ENCODE data around the gene APOBEC4. TPM values are rescaled to one million over a fixed set of nuclear protein-coding genes. Genes with fewer than 3 reads are reported as not detected.

Gene APOBEC4
- polyA plus RNA-seq, 1 donor from 2014 or later, result not detected

DNA sequence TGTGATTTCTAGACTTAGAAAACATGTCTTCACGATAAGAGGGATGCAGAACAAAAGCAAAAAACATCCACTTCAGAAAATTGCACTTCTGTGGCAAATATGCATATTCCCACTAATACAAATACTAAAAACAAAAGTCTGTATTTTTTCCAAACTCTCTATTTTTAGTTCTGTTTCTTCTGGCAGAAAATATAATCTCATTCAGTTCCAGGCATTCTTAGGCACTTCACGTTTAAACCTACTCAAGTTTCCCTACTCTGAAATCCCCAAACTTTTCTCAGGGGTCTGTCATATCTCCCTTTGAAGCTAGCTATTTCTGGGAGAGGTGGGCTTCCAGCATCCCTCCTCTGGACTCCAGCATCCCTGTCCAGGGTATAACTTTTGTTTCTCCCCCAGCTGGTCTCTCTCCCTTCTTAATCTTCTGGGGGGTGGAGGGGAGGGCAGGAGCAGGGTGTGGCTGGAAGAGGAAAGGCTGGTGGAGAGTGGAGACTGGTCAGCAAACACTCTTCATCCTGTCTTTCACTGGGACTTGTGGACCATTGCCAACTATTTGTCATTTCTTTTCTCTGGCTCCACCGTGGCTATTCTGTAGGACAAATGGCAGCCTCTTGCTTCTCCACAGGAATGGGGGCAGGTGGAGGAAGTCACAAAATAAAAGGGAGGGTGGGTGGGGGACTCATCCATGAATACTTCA lies 43.2 kb downstream of the APOBEC4 start:
- H2AFZ ChIP-seq (ENCODE audit: low read depth, low read length), result no peak overlapping the region
- H3K9me3 ChIP-seq (ENCODE audit: low read length), result no peaks in the 10 kb centered on the region
- H3K4me3 ChIP-seq (ENCODE audit: low read length), result no peak overlapping the region
- no peaks in the 10 kb centered on the region for H3K36me3 ChIP-seq (ENCODE audit: insufficient read depth, low read length)
- H3K4me2 ChIP-seq (ENCODE audit: low read length), result no peak overlapping the region
- H3K9ac ChIP-seq (ENCODE audit: low read length), result no peak overlapping the region
- no peaks in the 10 kb centered on the region for H3F3A ChIP-seq (ENCODE audit: insufficient read depth, low read length, poor library complexity, severe bottlenecking)
- no peaks in the 10 kb centered on the region for H3K27me3 ChIP-seq (ENCODE audit: insufficient read depth, low read depth, low read length)
- H3K79me2 ChIP-seq (replicated peaks; ENCODE audit: insufficient read depth, low read length), result no peaks in the 10 kb centered on the region
- no peak overlapping the region for H3K27ac ChIP-seq (ENCODE audit: low read length)
- no peaks in the 10 kb centered on the region for H4K20me1 ChIP-seq (ENCODE audit: insufficient read depth)
- TF ChIP-seq EZH2 (IDR thresholded peaks at IDR 0.05; ENCODE audit: borderline replicate concordance, insufficient read depth, low read length, poor library complexity, severe bottlenecking), result no peak
- no peak for TF ChIP-seq EP300 (conservative IDR thresholded peaks at IDR 0.05; ENCODE audit: poor library complexity, severe bottlenecking)
- TF ChIP-seq MXI1 (conservative IDR thresholded peaks at IDR 0.05; ENCODE audit: poor library complexity, severe bottlenecking), result no peak
- no peak for TF ChIP-seq RAD21 (conservative IDR thresholded peaks at IDR 0.05)
- TF ChIP-seq SMC3 (conservative IDR thresholded peaks at IDR 0.05; ENCODE audit: poor library complexity), result no peak
- TF ChIP-seq, protein P1, sequence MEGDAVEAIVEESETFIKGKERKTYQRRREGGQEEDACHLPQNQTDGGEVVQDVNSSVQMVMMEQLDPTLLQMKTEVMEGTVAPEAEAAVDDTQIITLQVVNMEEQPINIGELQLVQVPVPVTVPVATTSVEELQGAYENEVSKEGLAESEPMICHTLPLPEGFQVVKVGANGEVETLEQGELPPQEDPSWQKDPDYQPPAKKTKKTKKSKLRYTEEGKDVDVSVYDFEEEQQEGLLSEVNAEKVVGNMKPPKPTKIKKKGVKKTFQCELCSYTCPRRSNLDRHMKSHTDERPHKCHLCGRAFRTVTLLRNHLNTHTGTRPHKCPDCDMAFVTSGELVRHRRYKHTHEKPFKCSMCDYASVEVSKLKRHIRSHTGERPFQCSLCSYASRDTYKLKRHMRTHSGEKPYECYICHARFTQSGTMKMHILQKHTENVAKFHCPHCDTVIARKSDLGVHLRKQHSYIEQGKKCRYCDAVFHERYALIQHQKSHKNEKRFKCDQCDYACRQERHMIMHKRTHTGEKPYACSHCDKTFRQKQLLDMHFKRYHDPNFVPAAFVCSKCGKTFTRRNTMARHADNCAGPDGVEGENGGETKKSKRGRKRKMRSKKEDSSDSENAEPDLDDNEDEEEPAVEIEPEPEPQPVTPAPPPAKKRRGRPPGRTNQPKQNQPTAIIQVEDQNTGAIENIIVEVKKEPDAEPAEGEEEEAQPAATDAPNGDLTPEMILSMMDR (IDR thresholded peaks at IDR 0.05; ENCODE audit: poor library complexity, severe bottlenecking), result no peak
- no peak for TF ChIP-seq POLR2AphosphoS5 (IDR thresholded peaks at IDR 0.05)
- no peak for TF ChIP-seq TAF1 (IDR thresholded peaks at IDR 0.05; ENCODE audit: low read depth)
- TF ChIP-seq, protein P2, sequence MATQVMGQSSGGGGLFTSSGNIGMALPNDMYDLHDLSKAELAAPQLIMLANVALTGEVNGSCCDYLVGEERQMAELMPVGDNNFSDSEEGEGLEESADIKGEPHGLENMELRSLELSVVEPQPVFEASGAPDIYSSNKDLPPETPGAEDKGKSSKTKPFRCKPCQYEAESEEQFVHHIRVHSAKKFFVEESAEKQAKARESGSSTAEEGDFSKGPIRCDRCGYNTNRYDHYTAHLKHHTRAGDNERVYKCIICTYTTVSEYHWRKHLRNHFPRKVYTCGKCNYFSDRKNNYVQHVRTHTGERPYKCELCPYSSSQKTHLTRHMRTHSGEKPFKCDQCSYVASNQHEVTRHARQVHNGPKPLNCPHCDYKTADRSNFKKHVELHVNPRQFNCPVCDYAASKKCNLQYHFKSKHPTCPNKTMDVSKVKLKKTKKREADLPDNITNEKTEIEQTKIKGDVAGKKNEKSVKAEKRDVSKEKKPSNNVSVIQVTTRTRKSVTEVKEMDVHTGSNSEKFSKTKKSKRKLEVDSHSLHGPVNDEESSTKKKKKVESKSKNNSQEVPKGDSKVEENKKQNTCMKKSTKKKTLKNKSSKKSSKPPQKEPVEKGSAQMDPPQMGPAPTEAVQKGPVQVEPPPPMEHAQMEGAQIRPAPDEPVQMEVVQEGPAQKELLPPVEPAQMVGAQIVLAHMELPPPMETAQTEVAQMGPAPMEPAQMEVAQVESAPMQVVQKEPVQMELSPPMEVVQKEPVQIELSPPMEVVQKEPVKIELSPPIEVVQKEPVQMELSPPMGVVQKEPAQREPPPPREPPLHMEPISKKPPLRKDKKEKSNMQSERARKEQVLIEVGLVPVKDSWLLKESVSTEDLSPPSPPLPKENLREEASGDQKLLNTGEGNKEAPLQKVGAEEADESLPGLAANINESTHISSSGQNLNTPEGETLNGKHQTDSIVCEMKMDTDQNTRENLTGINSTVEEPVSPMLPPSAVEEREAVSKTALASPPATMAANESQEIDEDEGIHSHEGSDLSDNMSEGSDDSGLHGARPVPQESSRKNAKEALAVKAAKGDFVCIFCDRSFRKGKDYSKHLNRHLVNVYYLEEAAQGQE (IDR thresholded peaks at IDR 0.05; ENCODE audit: borderline replicate concordance), result no peak
- no peaks in the 10 kb centered on the region for H3K9me2 ChIP-seq (ENCODE audit: insufficient read depth, low read length)

DNA sequence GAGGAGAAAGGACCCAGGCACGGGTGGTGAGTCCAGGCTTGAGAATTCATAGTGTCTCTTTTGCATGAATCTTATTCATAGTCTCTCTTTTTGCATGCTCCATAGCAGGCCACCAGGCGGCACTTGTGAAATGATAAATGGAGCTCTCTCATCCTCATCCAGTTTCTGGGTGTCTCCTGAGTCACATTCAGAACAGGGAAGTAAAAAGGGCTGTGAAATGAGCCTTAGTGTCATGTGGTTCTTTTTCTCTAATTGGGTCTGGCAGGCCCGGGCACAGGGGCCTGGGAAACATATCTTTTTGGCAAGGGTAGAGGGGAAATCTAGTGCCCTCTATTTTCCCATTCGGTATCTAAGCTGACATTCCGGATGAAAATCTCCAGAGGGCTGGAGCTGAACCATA lies 43.8 kb downstream of the APOBEC4 start:
- Histone ChIP-seq H3K27ac (ENCODE audit: low read length) (no peak overlapping the region), H3K4me2 (ENCODE audit: low read length) (no peak overlapping the region), H3K4me3 (ENCODE audit: low read length) (no peak overlapping the region), H2AFZ (ENCODE audit: low read depth, low read length) (no peak overlapping the region), H3K9me2 (ENCODE audit: insufficient read depth, low read length) (no peaks in the 10 kb centered on the region), H3F3A (ENCODE audit: insufficient read depth, low read length, poor library complexity, severe bottlenecking) (no peaks in the 10 kb centered on the region), H3K27me3 (ENCODE audit: insufficient read depth, low read depth, low read length) (no peaks in the 10 kb centered on the region), H3K9ac (ENCODE audit: low read length) (no peak overlapping the region), H3K9me3 (ENCODE audit: low read length) (no peaks in the 10 kb centered on the region), H4K20me1 (ENCODE audit: insufficient read depth) (no peaks in the 10 kb centered on the region), H3K79me2 (replicated peaks; ENCODE audit: insufficient read depth, low read length) (no peaks in the 10 kb centered on the region), H3K36me3 (ENCODE audit: insufficient read depth, low read length) (no peaks in the 10 kb centered on the region)
- TF ChIP-seq EZH2 (IDR thresholded peaks at IDR 0.05; ENCODE audit: borderline replicate concordance, insufficient read depth, low read length, poor library complexity, severe bottlenecking) (no peak), RAD21 (conservative IDR thresholded peaks at IDR 0.05) (no peak), TAF1 (IDR thresholded peaks at IDR 0.05; ENCODE audit: low read depth) (no peak), EP300 (conservative IDR thresholded peaks at IDR 0.05; ENCODE audit: poor library complexity, severe bottlenecking) (no peak), POLR2AphosphoS5 (IDR thresholded peaks at IDR 0.05) (no peak), SMC3 (conservative IDR thresholded peaks at IDR 0.05; ENCODE audit: poor library complexity) (no peak), MXI1 (conservative IDR thresholded peaks at IDR 0.05; ENCODE audit: poor library complexity, severe bottlenecking) (no peak)
- TF ChIP-seq, protein P1 (IDR thresholded peaks at IDR 0.05; ENCODE audit: poor library complexity, severe bottlenecking), result no peak
- TF ChIP-seq, protein P2 (IDR thresholded peaks at IDR 0.05; ENCODE audit: borderline replicate concordance), result no peak

Data from neural cell (in vitro differentiated cells).